Immature natural killer cell (primary cell): ENCODE measurements around the gene RAB12. TPM values are rescaled to one million over a fixed set of nuclear protein-coding genes. Genes with fewer than 3 reads are reported as not detected.

Experiments
- DNase-seq, 3 donors: peaks; one replicate each; pipeline ENCODE4 v3.0.0; 2022; ENCODE audit warnings: mixed read lengths in 1 of 3
- H3K27ac Mint-ChIP-seq, 6 donors: one replicate each; pipeline ENCODE4 v1.8.0; 2020; ENCODE audit warnings: mixed read lengths in 6 of 6, mild to moderate bottlenecking in 5 of 6, inconsistent platforms in 4 of 6, moderate library complexity in 3 of 6
- H3K27me3 Mint-ChIP-seq, 3 donors: one replicate each; pipeline ENCODE4 v1.8.0; 2020 to 2021; ENCODE audit warnings: low read depth in 3 of 3, mild to moderate bottlenecking in 3 of 3, mixed read lengths in 3 of 3, moderate library complexity in 3 of 3, inconsistent platforms in 1 of 3
- H3K36me3 Mint-ChIP-seq, 3 donors: one replicate each; pipeline ENCODE4 v1.8.0; 2020; ENCODE audit warnings: mixed read lengths in 3 of 3, inconsistent platforms in 2 of 3, mild to moderate bottlenecking in 2 of 3
- H3K4me1 Mint-ChIP-seq, 2 donors: one replicate each; pipeline ENCODE4 v1.8.0; 2020; ENCODE audit warnings: inconsistent platforms in 2 of 2, mild to moderate bottlenecking in 2 of 2, mixed read lengths in 2 of 2, moderate library complexity in 1 of 2
- H3K4me3 Mint-ChIP-seq, 5 donors: one replicate each; pipeline ENCODE4 v1.8.0; 2020; ENCODE audit warnings: mild to moderate bottlenecking in 5 of 5, mixed read lengths in 5 of 5, inconsistent platforms in 3 of 5, moderate library complexity in 3 of 5
- H3K9me3 Mint-ChIP-seq, 6 donors: one replicate each; pipeline ENCODE4 v1.8.0; 2020; ENCODE audit warnings: mild to moderate bottlenecking in 6 of 6, mixed read lengths in 6 of 6, inconsistent platforms in 4 of 6, moderate library complexity in 3 of 6
- polyA plus RNA-seq, 3 donors: library from polyadenylated mRNA; unstranded; fragments of 300-500 nt; fragmentation: Illumina TruSeq; gene quantifications; one replicate each; pipeline ENCODE4 v1.2.3, GENCODE V29; 2021

Gene RAB12
- polyA plus RNA-seq, 3 donors from 2014 or later: 0.10 TPM; not detected in 2

DNA sequence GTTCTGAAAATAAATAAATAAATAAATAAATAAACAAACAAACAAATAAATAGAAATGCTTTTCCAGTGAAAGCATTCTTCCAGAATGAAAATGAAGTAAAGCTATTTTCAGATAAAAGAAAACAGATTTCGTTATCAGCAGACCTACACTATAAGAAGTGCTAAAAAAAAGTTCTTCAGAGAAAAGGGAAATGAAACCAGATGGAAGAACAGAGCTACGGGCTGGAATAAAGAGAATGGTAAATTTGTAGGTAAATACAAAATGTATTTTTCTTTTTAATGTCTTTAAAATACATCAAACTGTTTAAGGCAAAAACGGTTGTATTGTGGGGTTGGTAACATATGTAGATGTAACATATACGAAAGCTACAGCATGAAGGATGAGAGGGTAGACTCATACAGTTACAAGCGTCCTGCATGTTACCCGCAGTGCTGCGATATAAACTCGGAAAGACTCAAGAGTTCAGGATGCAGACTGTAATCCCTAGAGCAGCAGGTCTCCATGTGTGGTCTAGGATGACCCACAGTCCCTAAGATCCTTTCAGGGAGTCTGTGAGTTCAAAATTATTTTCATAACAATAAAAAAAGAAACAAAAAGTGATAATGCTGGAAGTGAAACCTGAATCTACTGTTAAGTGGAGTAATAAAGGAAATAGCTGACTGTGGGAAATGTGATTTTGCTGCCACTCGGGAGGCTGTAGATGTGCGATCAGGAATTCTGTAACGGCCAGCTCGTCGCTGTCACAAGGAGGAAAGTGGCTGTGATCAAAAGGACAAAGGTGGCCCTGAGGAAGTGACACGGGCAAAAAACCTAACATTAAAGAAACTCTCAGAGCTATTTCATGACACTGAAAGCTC, 5.3 kb upstream of the RAB12 start:
- peaks cover 20% of the 10 kb centered on the region in 2 donors for H3K4me1 Mint-ChIP-seq
- H3K9me3 Mint-ChIP-seq: peaks cover 0 to 1% (median 0%) of the 10 kb centered on the region in 6 donors
- H3K27ac Mint-ChIP-seq: no peak overlapping the region
- H3K36me3 Mint-ChIP-seq: peaks cover 0 to 7% (median 0%) of the 10 kb centered on the region in 3 donors
- H3K27me3 Mint-ChIP-seq: peaks cover 9 to 23% (median 12%) of the 10 kb centered on the region in 3 donors
- H3K4me3 Mint-ChIP-seq: peak overlapping the region in 4 of 5 donors; percentile 8 to 54 (median 42)
- no peak for DNase-seq

DNA sequence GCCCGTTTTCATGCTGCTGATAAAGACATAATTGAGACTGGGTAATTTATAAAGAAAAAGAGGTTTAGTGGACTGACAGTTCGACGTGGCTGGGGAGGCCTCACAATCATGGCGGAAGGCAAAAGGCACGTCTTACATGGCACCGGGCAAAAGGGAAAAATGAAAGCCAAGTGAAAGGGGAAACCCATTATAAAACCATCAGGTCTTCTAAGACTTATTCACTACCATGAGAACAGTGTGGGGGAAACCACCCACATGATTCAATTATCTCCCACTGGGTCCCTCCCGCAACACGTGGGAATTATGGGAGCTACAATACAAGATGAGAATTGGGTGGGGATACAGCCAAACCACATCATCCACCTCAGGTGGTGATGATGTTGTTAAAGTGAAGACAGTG, 3.3 kb upstream of the RAB12 start:
- Mint-ChIP-seq H3K9me3 (peaks cover 0 to 1% (median 0%) of the 10 kb centered on the region in 6 donors), H3K4me3 (no peak overlapping the region), H3K27me3 (peaks cover 10 to 28% (median 12%) of the 10 kb centered on the region in 3 donors), H3K27ac (no peak overlapping the region), H3K4me1 (peaks cover 31 to 32% of the 10 kb centered on the region in 2 donors), H3K36me3 (peaks cover 0 to 7% (median 0%) of the 10 kb centered on the region in 3 donors)
- no peak for DNase-seq

DNA sequence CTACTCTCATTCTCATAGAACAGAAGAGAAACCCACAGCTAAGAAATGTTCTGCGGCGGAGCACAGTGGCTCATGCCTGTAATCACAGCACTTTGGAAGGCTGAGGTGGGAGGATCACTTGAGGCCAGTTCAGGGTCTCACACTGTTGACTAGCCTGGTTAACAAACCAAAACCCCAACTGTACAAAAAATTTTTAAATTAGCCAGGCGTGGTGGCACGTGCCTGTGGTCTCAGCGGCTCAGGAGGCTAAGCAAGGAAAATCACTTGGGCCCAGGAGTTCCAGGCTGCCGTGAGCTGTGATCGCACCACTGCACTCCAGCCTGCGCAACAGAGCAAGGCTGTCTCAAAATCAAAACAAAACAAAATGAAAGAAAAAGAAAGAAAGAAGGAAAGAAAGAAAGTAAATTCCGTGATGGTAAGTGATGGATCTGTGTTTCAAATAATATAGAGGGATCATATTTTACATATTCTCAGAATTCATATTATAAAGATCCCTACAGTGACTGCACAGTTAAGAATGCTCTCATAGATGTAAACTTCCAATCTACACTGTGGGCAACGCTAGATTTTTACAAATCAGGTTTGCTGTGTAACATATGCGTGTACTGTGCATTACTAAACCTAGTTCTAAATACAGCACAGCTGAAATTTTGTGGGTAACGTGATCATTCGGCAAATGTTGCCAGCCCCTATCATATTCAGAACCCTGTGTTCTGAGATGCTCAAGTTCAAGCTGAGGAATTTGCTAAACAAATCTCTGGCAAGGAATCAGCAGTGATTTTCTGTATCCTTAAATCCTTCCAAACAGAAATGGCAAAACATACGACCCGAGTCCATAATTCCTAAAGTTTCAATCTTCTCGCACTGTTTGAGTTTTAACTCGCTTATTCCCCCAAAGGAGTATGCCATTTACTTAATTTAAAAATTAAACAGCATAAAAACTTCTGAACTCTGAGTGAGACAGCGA, 1.2 kb upstream of the RAB12 start:
- Mint-ChIP-seq H3K9me3 (no peaks in the 10 kb centered on the region), H3K4me3 (peak overlapping the region; percentile 86 to 96 (median 94)), H3K27me3 (peaks cover 6 to 20% (median 7%) of the 10 kb centered on the region in 3 donors), H3K36me3 (peaks cover 0 to 7% (median 0%) of the 10 kb centered on the region in 3 donors), H3K4me1 (peaks cover 41 to 46% of the 10 kb centered on the region in 2 donors), H3K27ac (peak overlapping the region; percentile 72 to 94 (median 88))
- DNase-seq: no peak

DNA sequence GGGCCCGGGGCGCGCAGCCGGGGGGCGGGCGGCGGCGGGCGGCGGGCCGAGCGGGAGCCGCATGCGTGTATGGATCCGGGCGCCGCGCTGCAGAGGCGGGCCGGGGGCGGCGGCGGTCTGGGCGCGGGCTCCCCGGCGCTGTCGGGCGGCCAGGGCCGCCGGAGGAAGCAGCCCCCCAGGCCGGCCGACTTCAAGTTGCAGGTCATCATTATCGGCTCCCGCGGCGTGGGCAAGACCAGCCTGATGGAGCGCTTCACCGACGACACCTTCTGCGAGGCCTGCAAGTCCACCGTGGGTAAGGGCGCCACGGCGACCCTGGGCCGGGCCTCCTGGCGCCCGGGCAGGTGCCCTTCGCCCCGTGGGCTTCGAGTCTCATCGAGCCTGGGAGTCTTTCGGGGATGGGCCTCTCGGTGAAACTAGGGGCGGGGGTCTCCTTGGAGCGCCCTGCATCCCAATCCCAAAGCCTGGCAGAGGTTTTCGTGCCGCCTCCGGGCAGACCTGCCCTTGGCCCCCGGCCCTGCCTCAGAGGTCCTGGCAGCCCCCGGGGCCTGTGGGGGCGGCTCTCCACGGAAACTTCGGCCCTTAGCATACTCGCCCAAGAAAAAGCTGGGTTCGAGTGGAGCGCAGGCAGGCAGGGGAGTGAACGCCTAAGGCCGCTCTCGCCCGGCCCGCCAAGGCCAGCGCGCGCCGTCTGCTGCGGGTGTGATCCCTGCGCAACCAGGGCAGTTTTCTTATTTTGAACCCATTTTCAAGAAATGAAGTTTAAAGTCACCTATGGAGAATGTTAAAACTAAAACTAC, 622 bp downstream of the RAB12 start:
- Mint-ChIP-seq H3K4me1 (peaks cover 54 to 63% of the 10 kb centered on the region in 2 donors), H3K36me3 (no peaks in the 10 kb centered on the region), H3K4me3 (peak overlapping the region; percentile 84 to 90 (median 86)), H3K27ac (peak overlapping the region; percentile 63 to 84 (median 79)), H3K27me3 (peaks cover 6 to 17% (median 6%) of the 10 kb centered on the region in 3 donors), H3K9me3 (no peaks in the 10 kb centered on the region)
- peak in 2 of 3 donors; percentile 7 to 11 for DNase-seq

DNA sequence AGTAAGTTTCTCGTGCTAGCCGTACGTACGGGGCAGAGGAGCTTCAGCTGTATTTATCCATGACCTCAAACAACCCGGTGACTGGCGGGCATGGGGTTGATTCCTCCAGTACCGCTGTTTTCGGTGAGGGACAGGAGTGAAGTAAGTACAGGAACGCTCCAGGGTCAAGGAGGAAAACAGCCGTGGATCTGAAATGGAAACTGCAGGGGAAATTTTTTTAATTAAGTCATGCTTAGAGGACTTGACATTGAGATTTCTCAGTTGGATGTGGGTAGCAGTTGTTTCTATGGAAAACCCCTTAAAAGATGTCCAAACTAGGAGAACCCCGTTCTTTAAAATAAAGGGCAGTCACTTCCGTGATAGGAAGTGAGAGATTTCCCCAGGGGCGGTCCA, 1.2 kb downstream of the RAB12 start:
- no peaks in the 10 kb centered on the region for H3K9me3 Mint-ChIP-seq

DNA sequence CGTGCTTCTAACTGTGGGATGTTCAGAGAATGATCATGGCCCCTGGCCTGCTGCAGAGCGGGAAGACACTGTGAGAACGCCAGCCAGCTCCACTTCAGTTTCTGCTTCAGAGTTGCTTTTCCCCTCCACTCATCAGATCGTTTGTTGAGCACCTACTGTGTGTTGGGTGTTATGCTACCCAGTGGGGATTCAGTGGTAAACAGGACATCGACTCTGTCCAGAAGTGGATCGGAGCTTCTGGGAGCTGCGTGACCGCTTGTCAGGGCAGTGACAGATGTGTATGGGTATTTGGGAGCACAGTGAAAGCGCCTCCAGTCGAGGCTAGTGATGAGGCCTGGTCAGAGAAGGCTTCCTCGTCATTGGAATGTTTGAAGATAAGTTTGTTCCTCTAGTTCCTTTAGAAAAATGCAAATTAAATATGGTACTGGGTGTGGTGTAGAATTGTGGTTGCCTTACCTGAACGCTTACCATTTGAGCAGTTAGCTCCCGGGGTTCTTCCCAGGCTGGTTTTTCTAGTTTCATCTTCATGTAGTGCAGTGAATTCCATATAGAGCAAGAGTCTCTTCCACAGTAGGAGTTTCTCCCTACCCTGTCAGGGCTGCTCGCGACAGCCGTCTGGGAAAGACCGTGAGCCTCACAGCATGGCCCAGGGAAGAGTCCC, 2.8 kb downstream of the RAB12 start:
- H3K4me3 Mint-ChIP-seq: peak overlapping the region; percentile 11 to 90 (median 86)
- DNase-seq: no peak
- peaks cover 6 to 13% (median 7%) of the 10 kb centered on the region in 3 donors for H3K27me3 Mint-ChIP-seq
- H3K9me3 Mint-ChIP-seq: no peaks in the 10 kb centered on the region
- H3K27ac Mint-ChIP-seq: peak overlapping the region in 1 of 6 donors; percentile 26
- peaks cover 69 to 84% of the 10 kb centered on the region in 2 donors for H3K4me1 Mint-ChIP-seq
- H3K36me3 Mint-ChIP-seq: no peaks in the 10 kb centered on the region

More for the DNA sequence above, 1.2 kb downstream of the RAB12 start:
- H3K27ac Mint-ChIP-seq: peak overlapping the region; percentile 63 to 84 (median 79)
- DNase-seq: peak in 2 of 3 donors; percentile 6 to 27
- H3K4me1 Mint-ChIP-seq: peaks cover 60 to 69% of the 10 kb centered on the region in 2 donors
- no peaks in the 10 kb centered on the region for H3K36me3 Mint-ChIP-seq
- peak overlapping the region; percentile 84 to 90 (median 86) for H3K4me3 Mint-ChIP-seq
- H3K27me3 Mint-ChIP-seq: peaks cover 6 to 17% (median 7%) of the 10 kb centered on the region in 3 donors

DNA sequence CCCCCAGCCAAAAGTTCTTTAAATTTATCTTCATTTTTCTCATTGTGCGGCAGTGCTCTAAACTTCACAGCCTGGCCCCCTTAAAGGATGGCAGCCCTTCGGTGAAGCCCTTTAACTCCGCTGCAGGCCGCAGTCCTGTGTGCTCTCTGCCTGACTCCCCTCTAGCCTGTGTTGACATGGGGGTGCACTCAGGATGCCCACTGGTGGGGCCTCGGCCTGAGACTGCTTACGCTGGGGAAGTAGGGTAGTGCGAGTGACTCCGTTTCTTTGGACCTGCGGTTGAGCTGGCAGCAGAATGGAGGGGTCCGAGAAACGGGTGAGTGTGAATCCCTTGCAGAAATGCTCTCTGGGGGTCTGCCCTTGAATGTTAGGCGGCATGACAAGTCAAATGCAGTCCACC, 5.6 kb downstream of the RAB12 start:
- H3K36me3 Mint-ChIP-seq: no peaks in the 10 kb centered on the region
- DNase-seq: no peak
- H3K27ac Mint-ChIP-seq: peak overlapping the region in 2 of 6 donors; percentile 2 to 16
- H3K4me3 Mint-ChIP-seq: no peak overlapping the region
- no peaks in the 10 kb centered on the region for H3K9me3 Mint-ChIP-seq
- H3K4me1 Mint-ChIP-seq: peaks cover 76 to 95% of the 10 kb centered on the region in 2 donors
- peaks cover 1 to 4% (median 3%) of the 10 kb centered on the region in 3 donors for H3K27me3 Mint-ChIP-seq

DNA sequence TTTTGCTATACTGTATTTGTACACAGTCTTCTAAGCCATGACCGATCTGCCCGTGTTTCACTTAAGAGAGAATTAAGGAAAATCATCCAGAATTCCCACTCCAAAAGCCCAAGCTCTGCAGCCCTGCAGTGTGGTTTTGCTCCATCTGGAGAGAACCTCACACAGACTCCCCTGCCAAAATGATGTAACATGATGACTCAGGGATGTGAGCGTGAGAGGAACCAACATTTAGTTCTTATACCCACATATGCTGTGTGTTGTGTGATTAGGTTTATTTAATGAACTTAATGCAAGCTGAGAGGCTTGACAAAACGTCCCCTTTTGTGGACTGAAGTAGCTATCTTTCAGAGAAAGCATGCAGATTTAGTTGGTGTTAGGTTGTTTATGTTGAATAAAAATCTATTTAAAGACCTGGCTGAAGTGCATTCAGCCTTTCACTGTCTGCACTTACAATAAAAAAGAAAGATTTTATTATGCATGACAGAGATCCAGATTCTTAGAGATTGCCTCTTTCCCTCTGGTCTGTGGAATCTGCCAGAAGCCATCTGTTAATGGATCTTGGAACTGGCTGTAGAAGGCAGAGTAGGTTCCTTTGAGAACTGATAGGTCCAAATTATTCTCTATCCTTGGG, 6.3 kb downstream of the RAB12 start:
- peak overlapping the region in 2 of 6 donors; percentile 29 to 38 for H3K27ac Mint-ChIP-seq
- H3K36me3 Mint-ChIP-seq: no peaks in the 10 kb centered on the region
- H3K4me3 Mint-ChIP-seq: no peak overlapping the region
- peaks cover 76 to 97% of the 10 kb centered on the region in 2 donors for H3K4me1 Mint-ChIP-seq
- no peaks in the 10 kb centered on the region for H3K9me3 Mint-ChIP-seq
- no peak for DNase-seq
- H3K27me3 Mint-ChIP-seq: peaks cover under 1 to 4% (median 1%) of the 10 kb centered on the region in 3 donors

DNA sequence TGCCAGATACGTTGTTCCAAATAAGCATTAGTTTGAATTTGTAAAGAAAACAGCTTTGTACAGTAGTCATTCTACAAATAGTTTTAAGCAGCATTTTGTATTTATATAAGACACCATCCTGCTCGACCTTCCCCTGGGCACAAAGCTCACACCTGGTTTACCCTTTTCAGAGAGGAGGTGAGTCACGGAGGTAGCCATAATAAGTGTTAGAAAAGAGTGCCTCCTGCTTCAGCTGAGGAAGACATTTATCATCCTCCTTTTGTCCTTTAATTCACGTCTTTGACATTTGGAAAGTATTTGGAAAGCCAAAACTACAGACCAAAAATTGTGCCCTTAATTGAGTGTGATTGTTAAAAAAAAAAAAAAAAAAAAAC, 6.8 kb downstream of the RAB12 start:
- Mint-ChIP-seq H3K4me1 (peaks cover 76 to 97% of the 10 kb centered on the region in 2 donors), H3K27ac (no peak overlapping the region), H3K9me3 (no peaks in the 10 kb centered on the region), H3K36me3 (no peaks in the 10 kb centered on the region), H3K4me3 (no peak overlapping the region), H3K27me3 (peaks cover 0 to 4% (median 1%) of the 10 kb centered on the region in 3 donors)
- DNase-seq: no peak

DNA sequence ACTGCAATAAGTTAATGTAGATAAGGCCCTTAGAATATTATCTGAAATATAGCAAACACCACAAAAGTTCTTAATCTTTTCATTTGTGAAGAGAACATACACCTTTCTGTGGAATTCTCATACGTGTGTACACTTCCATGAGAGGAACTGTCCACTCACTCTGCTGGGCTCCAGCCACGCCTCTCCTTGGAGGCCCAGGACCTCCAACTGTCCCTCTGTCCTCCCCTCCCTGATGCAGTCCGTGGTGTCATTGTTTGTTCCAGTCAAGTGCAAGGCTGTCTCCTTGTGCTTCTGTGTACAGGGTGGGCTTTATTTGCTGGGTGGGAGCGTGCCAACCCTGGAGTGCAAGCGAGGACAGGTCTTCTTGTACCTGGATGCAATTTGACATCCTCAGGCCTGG, 8.7 kb downstream of the RAB12 start:
- Mint-ChIP-seq H3K4me3 (no peak overlapping the region), H3K9me3 (peaks cover 0 to 6% (median 0%) of the 10 kb centered on the region in 6 donors), H3K27ac (peak overlapping the region in 1 of 6 donors; percentile 41), H3K4me1 (peaks cover 77 to 97% of the 10 kb centered on the region in 2 donors), H3K36me3 (peaks cover 6 to 7% (median 7%) of the 10 kb centered on the region in 3 donors), H3K27me3 (peaks cover 0 to 4% (median 1%) of the 10 kb centered on the region in 3 donors)
- no peak for DNase-seq

DNA sequence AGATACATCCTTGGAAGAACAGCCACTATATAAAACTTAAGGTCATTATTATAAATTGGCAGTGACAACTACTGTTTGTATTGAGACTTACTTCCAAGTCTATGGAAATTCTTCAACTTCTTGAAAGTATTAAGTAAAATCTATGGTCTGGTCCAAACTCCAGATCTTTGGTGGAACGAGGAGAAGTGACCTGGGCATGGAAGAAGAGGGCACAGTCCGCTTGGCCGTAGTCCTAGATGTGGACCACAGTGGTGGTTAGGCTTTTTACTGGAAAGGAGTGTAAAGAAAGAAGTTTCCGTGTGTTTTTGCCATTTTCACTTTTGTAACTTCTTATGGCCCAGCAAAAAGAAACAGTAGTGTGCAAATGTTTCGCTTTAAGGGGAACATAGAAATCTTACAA, 9.8 kb downstream of the RAB12 start:
- Mint-ChIP-seq H3K27me3 (peaks cover 0 to 4% (median 1%) of the 10 kb centered on the region in 3 donors), H3K9me3 (peaks cover 0 to 6% (median 0%) of the 10 kb centered on the region in 6 donors), H3K27ac (peak overlapping the region in 1 of 6 donors; percentile 65), H3K36me3 (peaks cover 6 to 7% (median 7%) of the 10 kb centered on the region in 3 donors), H3K4me1 (peaks cover 80 to 97% of the 10 kb centered on the region in 2 donors), H3K4me3 (no peak overlapping the region)
- DNase-seq: no peak
